Measurements from ENCODE around the gene BCL11A.

GRCh38 chr2:60510713-60511112, 42.7 kb downstream of the BCL11A start:
- TF ChIP-seq, protein P1, sequence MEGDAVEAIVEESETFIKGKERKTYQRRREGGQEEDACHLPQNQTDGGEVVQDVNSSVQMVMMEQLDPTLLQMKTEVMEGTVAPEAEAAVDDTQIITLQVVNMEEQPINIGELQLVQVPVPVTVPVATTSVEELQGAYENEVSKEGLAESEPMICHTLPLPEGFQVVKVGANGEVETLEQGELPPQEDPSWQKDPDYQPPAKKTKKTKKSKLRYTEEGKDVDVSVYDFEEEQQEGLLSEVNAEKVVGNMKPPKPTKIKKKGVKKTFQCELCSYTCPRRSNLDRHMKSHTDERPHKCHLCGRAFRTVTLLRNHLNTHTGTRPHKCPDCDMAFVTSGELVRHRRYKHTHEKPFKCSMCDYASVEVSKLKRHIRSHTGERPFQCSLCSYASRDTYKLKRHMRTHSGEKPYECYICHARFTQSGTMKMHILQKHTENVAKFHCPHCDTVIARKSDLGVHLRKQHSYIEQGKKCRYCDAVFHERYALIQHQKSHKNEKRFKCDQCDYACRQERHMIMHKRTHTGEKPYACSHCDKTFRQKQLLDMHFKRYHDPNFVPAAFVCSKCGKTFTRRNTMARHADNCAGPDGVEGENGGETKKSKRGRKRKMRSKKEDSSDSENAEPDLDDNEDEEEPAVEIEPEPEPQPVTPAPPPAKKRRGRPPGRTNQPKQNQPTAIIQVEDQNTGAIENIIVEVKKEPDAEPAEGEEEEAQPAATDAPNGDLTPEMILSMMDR (IDR thresholded peaks at IDR 0.05; ENCODE audit: insufficient read depth, low read depth, low read length) = no peak
- TF ChIP-seq EZH2 (IDR thresholded peaks at IDR 0.05; ENCODE audit: insufficient read depth, low read length) = no peak
